KMS-11 (cell line): ENCODE measurements around the gene KATNB1.
"Not testable (repeated sequence)": the region's sequence is repeated elsewhere in the genome, so short reads cannot be mapped to it uniquely, and the experiment has no call there.

Experiments used
- H2AFZ ChIP-seq: fragments of 200-600 bp; sonication (generic); 2 replicates; pipeline ENCODE4 v1.6.1; 2016; ENCODE audit warnings: antibody characterized with exemption, mixed run types, low read depth
- H3K27ac ChIP-seq: fragments of 200-600 bp; sonication (generic); 2 replicates; pipeline ENCODE4 v1.6.1; 2016; ENCODE audit warnings: mild to moderate bottlenecking, mixed run types
- H3K27me3 ChIP-seq: fragments of 200-600 bp; sonication (generic); 2 replicates; pipeline ENCODE4 v1.6.1; 2017; ENCODE audit warnings: mild to moderate bottlenecking, low read depth, mixed run types, moderate library complexity; ENCODE audit not compliant: insufficient read depth
- H3K36me3 ChIP-seq: fragments of 200-600 bp; sonication (generic); 2 replicates; pipeline ENCODE4 v1.6.1; 2017; ENCODE audit warnings: mild to moderate bottlenecking, mixed run types; ENCODE audit not compliant: insufficient read depth
- H3K4me1 ChIP-seq: fragments of 200-600 bp; sonication (generic); 2 replicates; pipeline ENCODE4 v1.6.1; 2016; ENCODE audit warnings: mild to moderate bottlenecking, low read depth, mixed run types; ENCODE audit not compliant: poor library complexity, severe bottlenecking
- H3K4me2 ChIP-seq: fragments of 200-600 bp; sonication (generic); 2 replicates; pipeline ENCODE4 v1.7.0; 2016; ENCODE audit warnings: mild to moderate bottlenecking, mixed run types
- H3K4me3 ChIP-seq: fragments of 200-600 bp; sonication (generic); IDR thresholded peaks from 2 replicates; pipeline ENCODE4 v1.6.1; 2017; ENCODE audit warnings: low read depth, low read length, mixed read lengths; ENCODE audit not compliant: insufficient read depth
- H3K79me2 ChIP-seq: fragments of 200-600 bp; sonication (generic); 2 replicates; pipeline ENCODE4 v1.6.1; 2016; ENCODE audit warnings: low read depth, mixed run types; ENCODE audit not compliant: insufficient read depth
- H3K9ac ChIP-seq: fragments of 200-600 bp; sonication (generic); 2 replicates; pipeline ENCODE4 v1.6.1; 2016; ENCODE audit warnings: mild to moderate bottlenecking, mixed run types
- H4K20me1 ChIP-seq: fragments of 200-600 bp; sonication (generic); 2 replicates; pipeline ENCODE4 v1.6.1; 2016; ENCODE audit warnings: mild to moderate bottlenecking, mixed run types; ENCODE audit not compliant: insufficient read depth
- TF ChIP-seq, protein P1 (sequence below): fragments of 200-600 bp; sonication (generic); conservative IDR thresholded peaks from 2 replicates; pipeline ENCODE4 v1.6.1; 2017; ENCODE audit warnings: low read depth, mild to moderate bottlenecking, antibody characterized with exemption, low read length, moderate library complexity, mixed read lengths

KATNB1 gene

DNA sequence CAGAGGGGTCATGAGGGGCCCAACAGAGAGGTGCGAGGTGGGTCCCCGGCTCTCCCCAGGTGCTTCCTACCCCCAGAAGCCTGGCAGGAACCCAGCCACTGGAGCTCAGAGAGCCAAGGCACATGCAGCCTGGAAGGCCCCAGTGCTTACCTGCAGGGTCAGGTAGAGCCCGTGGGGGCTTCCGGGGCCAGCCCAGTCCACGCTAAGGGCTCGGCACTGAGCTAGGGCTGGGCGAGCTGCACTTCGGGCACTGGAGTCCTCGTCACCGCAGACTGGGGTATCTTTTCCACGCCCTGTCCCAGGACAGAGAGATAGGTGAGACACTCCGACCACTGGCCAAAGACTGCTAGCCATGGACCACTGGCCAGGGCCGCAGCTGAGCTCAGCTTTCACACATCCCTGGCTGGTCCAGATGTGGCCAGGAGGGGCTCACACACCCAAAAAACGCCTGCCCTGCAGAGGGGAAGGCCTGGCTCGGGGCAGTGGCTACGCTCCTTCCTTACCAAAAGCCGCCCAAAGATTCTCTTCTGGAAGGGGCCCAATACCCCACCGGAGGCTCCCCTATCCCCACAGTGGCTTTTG lies 59.4 kb downstream of the KATNB1 start:
- Histone ChIP-seq H3K4me3 (no peak overlapping the region), H3K27ac (no peak overlapping the region), H3K4me1 (peaks cover 31% of the 10 kb centered on the region), H3K27me3 (no peaks in the 10 kb centered on the region), H3K9ac (no peak overlapping the region), H2AFZ (peak overlapping the region; percentile 38; the same call in 1 of the 2 replicates), H4K20me1 (no peaks in the 10 kb centered on the region), H3K79me2 (no peaks in the 10 kb centered on the region), H3K36me3 (no peaks in the 10 kb centered on the region), H3K4me2 (no peak overlapping the region)
- TF ChIP-seq, protein P1, sequence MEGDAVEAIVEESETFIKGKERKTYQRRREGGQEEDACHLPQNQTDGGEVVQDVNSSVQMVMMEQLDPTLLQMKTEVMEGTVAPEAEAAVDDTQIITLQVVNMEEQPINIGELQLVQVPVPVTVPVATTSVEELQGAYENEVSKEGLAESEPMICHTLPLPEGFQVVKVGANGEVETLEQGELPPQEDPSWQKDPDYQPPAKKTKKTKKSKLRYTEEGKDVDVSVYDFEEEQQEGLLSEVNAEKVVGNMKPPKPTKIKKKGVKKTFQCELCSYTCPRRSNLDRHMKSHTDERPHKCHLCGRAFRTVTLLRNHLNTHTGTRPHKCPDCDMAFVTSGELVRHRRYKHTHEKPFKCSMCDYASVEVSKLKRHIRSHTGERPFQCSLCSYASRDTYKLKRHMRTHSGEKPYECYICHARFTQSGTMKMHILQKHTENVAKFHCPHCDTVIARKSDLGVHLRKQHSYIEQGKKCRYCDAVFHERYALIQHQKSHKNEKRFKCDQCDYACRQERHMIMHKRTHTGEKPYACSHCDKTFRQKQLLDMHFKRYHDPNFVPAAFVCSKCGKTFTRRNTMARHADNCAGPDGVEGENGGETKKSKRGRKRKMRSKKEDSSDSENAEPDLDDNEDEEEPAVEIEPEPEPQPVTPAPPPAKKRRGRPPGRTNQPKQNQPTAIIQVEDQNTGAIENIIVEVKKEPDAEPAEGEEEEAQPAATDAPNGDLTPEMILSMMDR = no peak

DNA sequence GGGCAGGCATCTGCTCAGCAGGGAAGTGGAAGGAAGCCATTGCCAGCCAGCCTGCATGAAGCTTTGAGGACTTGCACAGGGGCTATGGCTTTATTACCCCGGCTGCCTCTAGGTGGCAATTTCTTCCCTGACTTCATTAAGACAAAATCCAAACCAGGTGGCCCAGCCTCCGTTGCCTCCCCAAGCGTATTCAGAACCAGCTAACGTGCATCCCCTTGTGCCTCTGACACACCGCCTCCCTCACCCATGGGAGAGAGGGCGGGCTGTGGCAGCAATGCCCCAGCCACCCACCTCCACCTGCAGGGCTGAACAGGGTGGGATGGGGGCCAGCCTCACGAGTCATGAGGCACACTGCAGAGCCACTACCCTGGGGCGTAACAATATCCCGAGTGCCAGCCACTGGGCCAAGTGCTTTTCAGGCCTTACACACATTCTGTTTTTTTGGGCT lies 59.9 kb downstream of the KATNB1 start:
- H3K27ac ChIP-seq = no peak overlapping the region
- peak overlapping the region; percentile 38; the same call in 1 of the 2 replicates for H2AFZ ChIP-seq
- H3K9ac ChIP-seq = no peak overlapping the region
- H3K4me1 ChIP-seq = peaks cover 29% of the 10 kb centered on the region
- H3K79me2 ChIP-seq = no peaks in the 10 kb centered on the region
- H3K27me3 ChIP-seq = no peaks in the 10 kb centered on the region
- H4K20me1 ChIP-seq = no peaks in the 10 kb centered on the region
- no peak overlapping the region for H3K4me2 ChIP-seq
- TF ChIP-seq, protein P1 = peak; percentile 42; the same call in 1 of the 2 replicates
- H3K4me3 ChIP-seq = no peak overlapping the region
- no peaks in the 10 kb centered on the region for H3K36me3 ChIP-seq

DNA sequence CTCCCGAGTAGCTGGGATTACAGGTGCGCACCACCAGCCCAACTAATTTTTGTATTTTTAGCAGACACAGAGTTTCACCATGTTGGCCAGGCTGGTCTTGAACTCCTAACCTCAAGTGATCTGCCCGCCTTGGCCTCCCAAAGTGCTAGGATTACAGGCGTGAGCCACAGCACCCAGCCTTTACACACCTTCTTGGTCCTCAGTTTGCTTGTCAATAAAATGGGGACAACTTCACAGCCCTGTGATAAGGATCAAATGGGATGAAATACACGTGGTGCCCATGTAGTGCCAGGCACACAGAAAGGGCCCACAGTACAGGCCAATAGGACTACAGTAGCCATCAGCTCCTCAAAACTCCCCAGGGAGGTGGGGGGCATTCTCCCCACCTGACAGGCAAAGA lies 60.4 kb downstream of the KATNB1 start:
- not testable (repeated sequence) for H3K4me2 ChIP-seq, H2AFZ ChIP-seq, H3K4me3 ChIP-seq, H3K79me2 ChIP-seq, H3K36me3 ChIP-seq, H3K27ac ChIP-seq, H3K9ac ChIP-seq, H4K20me1 ChIP-seq, H3K27me3 ChIP-seq
- peaks cover 24% of the 10 kb centered on the region for H3K4me1 ChIP-seq

DNA sequence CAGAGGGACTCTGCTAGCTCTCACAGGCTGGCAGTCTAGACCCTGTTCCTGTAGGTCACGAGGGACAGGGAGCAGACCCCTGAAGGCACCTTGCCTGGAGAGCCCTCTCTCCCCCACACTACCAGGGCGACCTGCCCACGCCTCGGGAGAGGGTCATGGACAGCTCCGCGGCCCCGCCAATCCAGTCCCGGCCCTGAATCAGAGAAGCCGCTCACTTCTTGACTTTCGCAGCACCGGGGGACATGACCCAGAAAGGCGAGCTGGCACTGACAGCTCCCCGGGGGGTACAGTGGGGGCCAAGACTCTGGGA lies 61.6 kb downstream of the KATNB1 start:
- peaks cover 12% of the 10 kb centered on the region for H3K4me1 ChIP-seq
- no peaks in the 10 kb centered on the region for H3K79me2 ChIP-seq
- no peaks in the 10 kb centered on the region for H3K36me3 ChIP-seq
- TF ChIP-seq, protein P1 = no peak
- H3K4me3 ChIP-seq = no peak overlapping the region
- no peak overlapping the region for H3K4me2 ChIP-seq
- H3K9ac ChIP-seq = no peak overlapping the region
- H3K27ac ChIP-seq = no peak overlapping the region
- no peaks in the 10 kb centered on the region for H3K27me3 ChIP-seq
- H2AFZ ChIP-seq = no peak overlapping the region
- H4K20me1 ChIP-seq = no peaks in the 10 kb centered on the region

DNA sequence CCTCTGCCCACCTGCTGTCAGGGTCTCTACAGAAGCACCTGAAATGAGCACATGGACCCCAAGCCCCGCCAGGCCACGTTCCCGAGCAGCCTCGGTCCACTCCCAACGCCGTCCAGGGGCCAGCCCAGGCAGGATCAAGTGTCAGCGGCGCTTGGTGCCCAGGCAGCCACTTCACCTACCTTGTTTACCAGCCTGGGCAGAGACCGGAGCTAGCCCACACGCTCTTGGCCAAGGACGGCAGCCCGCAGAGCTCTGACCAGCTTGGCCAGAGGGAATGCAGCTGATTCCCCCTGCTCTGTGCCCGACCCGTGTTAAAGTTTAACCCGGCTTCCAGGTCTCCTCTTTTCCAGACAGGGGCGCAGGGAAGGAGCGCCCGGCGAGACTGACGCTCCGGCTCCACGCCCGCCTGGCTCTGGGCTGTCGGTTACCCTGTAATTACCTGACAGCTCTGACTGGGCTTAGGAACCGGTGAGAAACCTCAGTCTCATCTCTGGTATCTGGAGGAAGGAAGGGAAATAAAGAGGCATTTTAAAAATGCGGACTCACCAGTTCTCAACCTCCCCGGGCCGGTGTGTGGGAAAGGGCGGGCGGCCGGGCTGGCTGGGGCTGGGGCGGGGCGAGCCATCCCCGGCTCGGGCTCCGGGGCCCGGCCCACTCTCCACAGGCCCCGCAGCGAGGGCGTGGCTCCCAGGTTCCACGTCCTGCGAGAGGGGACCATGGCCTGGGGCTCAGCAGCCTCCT lies 62.1 kb downstream of the KATNB1 start:
- H3K27ac ChIP-seq = no peak overlapping the region
- no peaks in the 10 kb centered on the region for H4K20me1 ChIP-seq
- no peaks in the 10 kb centered on the region for H3K79me2 ChIP-seq
- no peak overlapping the region for H3K4me3 ChIP-seq
- no peak overlapping the region for H2AFZ ChIP-seq
- peaks cover 10% of the 10 kb centered on the region for H3K4me1 ChIP-seq
- TF ChIP-seq, protein P1 = no peak
- H3K27me3 ChIP-seq = no peaks in the 10 kb centered on the region
- H3K9ac ChIP-seq = no peak overlapping the region
- no peaks in the 10 kb centered on the region for H3K36me3 ChIP-seq
- H3K4me2 ChIP-seq = no peak overlapping the region
